ENCODE results near the gene NOC2L. TPM values are rescaled to one million over a fixed set of nuclear protein-coding genes. Genes with fewer than 3 reads are reported as not detected.
A peak's percentile ranks its signal among the peaks of the same experiment; 100 is the strongest.
"Not testable (repeated sequence)": the region's sequence is repeated elsewhere in the genome, so short reads cannot be mapped to it uniquely, and the experiment has no call there.

The NOC2L gene
- total RNA-seq, 1 experiment from 2014 or later = 68.1 TPM

DNA sequence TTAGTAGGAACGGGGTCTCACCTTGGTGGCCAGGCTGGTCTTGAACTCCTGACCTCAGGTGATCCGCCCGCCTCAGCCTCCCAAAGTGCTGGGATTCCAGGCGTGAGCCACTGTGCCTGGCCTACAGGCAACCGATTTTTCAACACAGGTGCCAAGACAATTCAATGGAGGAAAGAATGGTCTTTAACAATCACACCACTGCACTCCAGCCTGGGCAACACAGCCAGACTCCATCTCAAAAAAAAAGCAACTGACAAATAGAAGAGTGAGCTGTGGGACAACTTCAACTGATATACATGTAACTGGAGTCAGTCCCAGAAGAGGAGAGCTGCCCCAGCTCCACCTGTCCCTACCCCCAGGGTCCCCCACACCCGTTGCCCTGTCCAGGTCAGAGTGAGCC lies 35.5 kb upstream of the NOC2L start:
- not testable (repeated sequence) for DNase-seq (ENCODE audit: low read depth)

- no peak for DNase-seq (ENCODE audit: low read depth)
Measured at GRCh38 chr1:993379-993995, 34.4 kb upstream of the NOC2L start.

GRCh38 chr1:992362-992761 lies 33.3 kb upstream of the NOC2L start:
- DNase-seq (ENCODE audit: low read depth) = no peak

GRCh38 chr1:991895-992294 lies 32.8 kb upstream of the NOC2L start:
- DNase-seq (ENCODE audit: low read depth) = no peak

- not testable (repeated sequence) for DNase-seq (ENCODE audit: low read depth)
Measured at GRCh38 chr1:991275-991674, 32.2 kb upstream of the NOC2L start.

GRCh38 chr1:988061-988460 lies 29.0 kb upstream of the NOC2L start:
- not testable (repeated sequence) for DNase-seq (ENCODE audit: low read depth)

DNA sequence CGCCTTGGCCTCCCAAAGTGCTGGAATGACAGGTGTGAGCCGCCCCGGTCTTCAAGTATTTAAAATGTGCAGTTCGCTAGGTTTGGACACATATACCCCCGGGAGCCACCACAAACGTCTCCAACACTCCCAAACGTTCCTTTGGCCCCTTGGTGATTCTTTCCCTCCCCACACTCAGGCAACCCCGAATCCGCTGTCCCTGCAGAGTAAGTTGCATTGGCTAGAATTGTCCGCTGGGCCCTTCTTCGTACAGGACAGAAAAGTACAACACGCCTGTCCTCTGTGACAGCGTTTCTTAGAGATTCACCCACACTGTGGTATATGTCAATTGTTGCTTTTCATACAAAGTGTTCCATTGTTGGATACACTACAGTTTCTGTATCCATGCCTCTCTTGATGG lies 26.1 kb upstream of the NOC2L start:
- DNase-seq (ENCODE audit: low read depth) = no peak

- no peak for DNase-seq (ENCODE audit: low read depth)
Measured at GRCh38 chr1:984476-984814, 25.4 kb upstream of the NOC2L start.

GRCh38 chr1:983798-984475 lies 24.9 kb upstream of the NOC2L start:
- DNase-seq (ENCODE audit: low read depth) = no peak

- no peak for DNase-seq (ENCODE audit: low read depth)
Measured at GRCh38 chr1:982765-983436, 23.8 kb upstream of the NOC2L start.

DNA sequence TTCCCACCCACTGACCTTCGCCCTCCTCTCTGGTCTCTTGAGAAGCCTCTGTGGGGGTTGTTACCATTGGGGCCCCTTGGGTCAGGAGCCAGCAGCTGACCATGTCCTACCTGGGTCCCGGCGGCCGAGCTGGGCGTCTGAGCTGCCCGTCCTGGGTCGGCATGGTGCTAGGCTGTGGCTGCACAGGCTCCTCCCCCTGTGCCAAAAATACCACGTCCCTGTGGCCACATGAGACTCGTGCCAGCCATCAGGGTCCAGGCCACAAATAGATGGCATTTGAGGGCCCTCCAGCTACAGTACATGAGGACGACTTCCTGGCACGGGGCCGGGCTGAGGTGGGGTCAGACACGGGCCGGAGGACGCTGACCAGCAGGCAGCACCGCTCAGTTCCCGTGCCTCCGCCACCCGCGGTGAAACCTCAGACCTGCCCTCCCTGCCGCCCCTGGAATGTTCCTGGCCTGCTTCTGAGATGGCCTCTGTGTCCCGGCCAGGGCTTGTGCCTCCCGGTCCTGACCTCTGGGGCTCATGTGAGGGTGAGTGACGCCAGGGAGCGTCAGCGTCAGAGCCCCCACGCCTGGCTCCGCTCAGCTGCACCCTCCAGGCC lies 23.0 kb upstream of the NOC2L start, which contains the start of gene PERM1:
Gene PERM1 (minus strand): TSS at position 139 of the 604 bp plus-strand sequence. CDS start 1,064 bp downstream, outside the sequence.
- no peak for DNase-seq (ENCODE audit: low read depth)

DNA sequence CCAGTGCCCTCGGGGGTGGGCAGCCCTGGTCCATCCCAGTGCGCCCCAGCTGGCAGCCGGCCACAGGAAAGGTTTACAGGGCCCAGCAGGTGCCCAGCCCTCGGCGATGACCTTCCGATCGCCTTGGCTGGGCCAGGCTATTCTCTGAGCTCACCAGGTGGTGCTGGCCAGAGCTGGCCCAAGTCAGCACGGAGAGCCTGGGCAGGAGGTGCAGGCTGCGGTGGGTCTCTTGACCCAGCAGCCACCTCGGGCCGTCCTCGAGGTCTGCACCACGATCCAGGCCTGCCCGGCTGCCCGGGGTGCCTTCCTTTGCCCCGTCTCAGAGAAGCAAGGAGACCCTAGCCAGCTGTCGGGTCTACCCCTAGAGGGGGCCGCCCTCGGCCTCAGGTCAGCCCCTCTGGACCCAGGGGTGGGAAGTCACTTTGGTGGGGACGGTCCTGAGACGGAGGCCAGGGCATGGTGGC lies 22.5 kb upstream of the NOC2L start:
- no peak for DNase-seq (ENCODE audit: low read depth)

- no peak for DNase-seq (ENCODE audit: low read depth)
Measured at GRCh38 chr1:980602-981395, 21.7 kb upstream of the NOC2L start.

GRCh38 chr1:980137-980571 lies 21.1 kb upstream of the NOC2L start:
- DNase-seq (ENCODE audit: low read depth) = no peak

DNA sequence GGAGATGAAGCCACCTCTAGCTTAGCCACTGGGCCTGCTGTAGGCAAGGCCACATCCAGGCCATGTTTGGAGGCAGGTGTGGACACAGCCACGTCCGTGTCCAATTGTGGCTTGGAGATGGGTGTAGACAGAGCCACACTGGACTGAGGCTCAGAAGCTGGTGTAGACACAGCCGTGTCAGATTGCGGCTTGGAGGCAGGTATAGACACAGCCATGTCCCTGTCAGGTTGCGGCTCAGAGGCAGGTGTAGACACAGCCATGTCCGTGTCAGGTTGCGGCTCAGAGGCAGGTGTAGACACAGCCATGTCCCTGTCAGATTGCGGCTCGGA lies 20.7 kb upstream of the NOC2L start:
- no peak for DNase-seq (ENCODE audit: low read depth)

DNA sequence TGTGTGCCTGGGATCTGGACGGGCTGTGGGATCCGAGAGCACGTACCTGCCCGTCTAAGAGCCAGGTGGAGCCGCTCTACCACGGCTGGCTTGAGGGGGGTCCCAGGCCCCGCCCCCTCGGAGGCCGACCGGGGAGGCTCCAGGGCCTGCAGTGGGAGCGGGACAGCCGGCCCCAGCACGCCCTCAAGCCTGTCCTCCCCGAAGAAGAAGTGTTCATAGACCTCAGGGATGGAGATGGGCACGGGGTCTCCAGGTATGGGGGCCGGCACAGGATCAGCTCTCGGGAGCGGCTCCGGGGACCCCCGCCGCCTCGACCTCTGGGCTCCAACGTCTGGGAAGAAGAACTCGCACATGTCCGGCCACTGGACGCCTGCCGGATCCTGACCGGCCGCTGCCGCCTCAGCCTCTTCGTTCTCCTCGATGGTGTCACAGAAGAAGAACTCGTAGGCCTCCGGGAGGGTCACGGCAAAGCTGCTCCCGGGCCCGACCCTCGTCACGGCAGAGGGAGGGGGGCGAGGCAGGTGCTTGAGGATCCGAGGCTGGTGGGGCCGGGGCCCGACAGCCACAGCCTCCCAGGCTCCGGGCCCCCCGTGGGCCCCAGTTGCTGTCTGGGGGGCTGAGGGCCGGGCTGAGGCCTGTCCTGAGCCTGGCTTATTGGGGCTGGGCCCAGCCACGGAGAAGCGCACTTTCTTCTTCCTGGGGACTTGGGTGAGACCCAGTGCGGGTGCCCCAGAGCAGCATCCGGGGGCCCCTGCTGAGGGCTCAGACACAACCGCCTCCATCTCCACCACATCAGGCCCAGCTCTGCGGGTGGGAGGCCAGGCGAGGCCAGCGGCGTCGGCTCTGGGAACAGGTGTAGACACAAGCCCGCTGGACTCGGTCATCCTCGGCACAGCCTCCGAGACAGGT lies 20.0 kb upstream of the NOC2L start:
- DNase-seq (ENCODE audit: low read depth) = no peak

- DNase-seq (ENCODE audit: low read depth) = no peak
Measured at GRCh38 chr1:978069-978834, 19.2 kb upstream of the NOC2L start.

DNA sequence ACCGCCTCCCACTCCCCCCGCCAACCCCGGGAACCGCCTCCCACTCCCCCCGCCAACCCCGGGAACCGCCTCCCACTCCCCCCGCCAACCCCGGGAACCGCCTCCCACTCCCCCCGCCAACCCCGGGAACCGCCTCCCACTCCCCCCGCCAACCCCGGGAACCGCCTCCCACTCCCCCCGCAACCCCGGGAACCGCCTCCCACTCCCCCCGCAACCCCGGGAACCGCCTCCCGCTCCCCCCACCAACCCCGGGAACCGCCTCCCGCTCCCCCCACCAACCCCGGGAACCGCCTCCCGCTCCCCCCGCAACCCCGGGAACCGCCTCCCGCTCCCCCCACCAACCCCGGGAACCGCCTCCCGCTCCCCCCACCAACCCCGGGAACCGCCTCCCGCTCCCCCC lies 17.7 kb upstream of the NOC2L start:
- DNase-seq (ENCODE audit: low read depth) = not testable (repeated sequence)

- DNase-seq (ENCODE audit: low read depth) = peak; percentile 72
Measured at GRCh38 chr1:975896-976683, 17.0 kb upstream of the NOC2L start.
